Activated naive CD8-positive, alpha-beta T cell treated with anti-CD3 and anti-CD28 coated beads, Interleukin-2, amount 10 ng/mL, durations not matched to agents 7 days and 5 days (primary cell): ENCODE results near the gene BBX. TPM values are rescaled to one million over a fixed set of nuclear protein-coding genes. Genes with fewer than 3 reads are reported as not detected.
A peak's percentile ranks its signal among the peaks of the same experiment; 100 is the strongest.

Experiments
- ATAC-seq: fragments of 150-1000 bp; cut with Tn5 transposase; one replicate; pipeline ENCODE4 v1.10.0; 2021; ENCODE audit warnings: low read depth, moderate library complexity
- POLR2A ChIA-PET: fragments of 350-600 bp; sonication (Branson Sonifier 250); formaldehyde crosslinking; loops from one replicate; lab custom pipeline; 2021; ENCODE audit warnings: antibody characterized with exemption; lab: Charles Lee
- DNase-seq: peaks from one replicate; pipeline ENCODE4 v3.0.0; 2021
- H3K27ac Mint-ChIP-seq: one replicate; pipeline ENCODE4 v1.8.0; 2022; ENCODE audit warnings: mild to moderate bottlenecking, mixed read lengths
- H3K27me3 Mint-ChIP-seq: one replicate; pipeline ENCODE4 v1.8.0; 2022; ENCODE audit warnings: mild to moderate bottlenecking, moderate library complexity, mixed read lengths
- H3K36me3 Mint-ChIP-seq: one replicate; pipeline ENCODE4 v1.8.0; 2021; ENCODE audit warnings: mild to moderate bottlenecking, mixed read lengths
- H3K4me1 Mint-ChIP-seq: one replicate; pipeline ENCODE4 v1.8.0; 2021; ENCODE audit warnings: mixed read lengths
- H3K4me3 Mint-ChIP-seq: one replicate; pipeline ENCODE4 v1.8.0; 2022; ENCODE audit warnings: mild to moderate bottlenecking, moderate library complexity, mixed read lengths
- H3K9me3 Mint-ChIP-seq: one replicate; pipeline ENCODE4 v1.8.0; 2021; ENCODE audit warnings: mixed read lengths
- total RNA-seq, 2 experiments: library from RNA; stranded (reverse); gene quantifications; one replicate each; pipeline ENCODE4 v1.2.3, GENCODE V29; 2021

Gene BBX
- 10 to 100 TPM; 53.5 to 55.8 TPM for total RNA-seq

- POLR2A ChIA-PET: interaction anchor here (0.8 to 1.0 kb wide), 3 partner anchors 13 to 92 kb away, joined by 3 read pairs; no protein-coding TSS in a partner anchor
- ATAC-seq (peak; percentile 92), DNase-seq (peak; percentile 91)
- Mint-ChIP-seq H3K9me3 (no peaks in the 10 kb centered on the region), H3K27me3 (peaks cover under 1% of the 10 kb centered on the region), H3K36me3 (peaks cover 5% of the 10 kb centered on the region), H3K4me1 (peaks cover 21% of the 10 kb centered on the region), H3K4me3 (peak within 1 kb of the TSS; percentile 97), H3K27ac (peak within 1 kb of the TSS; percentile 96)
Observed at GRCh38 chr3:107522510-107523288, at the start of gene BBX. Gene BBX (plus strand): TSS chr3:107522962. CDS start chr3:107710461, 187,499 bp downstream.

DNA sequence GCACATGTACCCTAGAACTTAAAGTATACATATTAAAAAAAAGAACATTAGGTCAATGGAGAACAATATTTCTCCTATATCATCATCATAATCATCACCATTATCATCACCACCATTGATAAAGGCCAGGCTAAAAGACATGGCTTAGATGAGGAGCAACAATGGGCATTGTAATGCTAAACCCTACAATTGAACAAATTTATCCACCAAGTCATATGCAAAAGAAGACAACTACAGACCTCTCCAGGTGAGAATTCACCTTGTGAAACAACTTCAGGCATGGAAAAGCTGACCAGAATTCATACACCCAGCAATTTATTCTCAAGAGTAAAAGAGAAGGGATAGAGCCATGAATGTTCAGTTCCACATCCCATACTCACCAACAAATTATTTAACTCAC, 46.3 kb upstream of the BBX start:
- Mint-ChIP-seq H3K4me3 (no peak overlapping the region), H3K9me3 (peaks cover 7% of the 10 kb centered on the region), H3K27ac (no peak overlapping the region), H3K4me1 (no peaks in the 10 kb centered on the region), H3K27me3 (peaks cover 2% of the 10 kb centered on the region), H3K36me3 (peaks cover 2% of the 10 kb centered on the region)
- DNase-seq (no peak), ATAC-seq (no peak)
- POLR2A ChIA-PET: no interaction called here

DNA sequence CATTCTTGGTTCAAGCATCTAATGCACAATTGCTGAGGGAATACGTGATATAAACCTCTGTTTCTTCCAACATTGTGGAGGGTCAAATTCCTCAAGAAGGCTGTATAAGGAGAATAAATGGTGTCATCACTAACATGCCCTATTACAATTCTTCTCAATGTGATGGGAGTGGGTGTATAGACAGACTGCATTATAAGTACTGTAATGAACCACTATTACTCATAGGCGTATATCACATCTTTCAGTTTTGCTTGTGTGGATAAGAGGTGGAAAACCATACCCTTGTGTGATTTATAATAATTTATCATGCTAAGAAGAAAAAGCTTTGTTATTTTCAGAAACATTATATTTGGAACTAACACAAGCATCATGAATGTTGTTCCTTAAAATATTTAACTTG, 35.3 kb upstream of the BBX start:
- H3K4me1 Mint-ChIP-seq: no peaks in the 10 kb centered on the region
- POLR2A ChIA-PET: no interaction called here
- peaks cover 8% of the 10 kb centered on the region for H3K27me3 Mint-ChIP-seq
- H3K27ac Mint-ChIP-seq: no peak overlapping the region
- no peak for ATAC-seq
- H3K4me3 Mint-ChIP-seq: no peak overlapping the region
- no peaks in the 10 kb centered on the region for H3K9me3 Mint-ChIP-seq
- no peak for DNase-seq
- no peaks in the 10 kb centered on the region for H3K36me3 Mint-ChIP-seq

- no peak for DNase-seq
- Mint-ChIP-seq H3K4me3 (no peak overlapping the region), H3K36me3 (no peaks in the 10 kb centered on the region), H3K27ac (no peak overlapping the region), H3K27me3 (peaks cover 18% of the 10 kb centered on the region), H3K4me1 (no peaks in the 10 kb centered on the region), H3K9me3 (no peaks in the 10 kb centered on the region)
- ATAC-seq: no peak
- POLR2A ChIA-PET: no interaction called here
Observed at GRCh38 chr3:107488942-107489341, 33.8 kb upstream of the BBX start.

- Mint-ChIP-seq H3K9me3 (no peaks in the 10 kb centered on the region), H3K27ac (no peak overlapping the region), H3K4me3 (no peak overlapping the region), H3K27me3 (peaks cover 22% of the 10 kb centered on the region), H3K36me3 (no peaks in the 10 kb centered on the region), H3K4me1 (no peaks in the 10 kb centered on the region)
- DNase-seq (no peak), ATAC-seq (no peak)
- POLR2A ChIA-PET: no interaction called here
Observed at GRCh38 chr3:107493134-107493533, 29.6 kb upstream of the BBX start.

DNA sequence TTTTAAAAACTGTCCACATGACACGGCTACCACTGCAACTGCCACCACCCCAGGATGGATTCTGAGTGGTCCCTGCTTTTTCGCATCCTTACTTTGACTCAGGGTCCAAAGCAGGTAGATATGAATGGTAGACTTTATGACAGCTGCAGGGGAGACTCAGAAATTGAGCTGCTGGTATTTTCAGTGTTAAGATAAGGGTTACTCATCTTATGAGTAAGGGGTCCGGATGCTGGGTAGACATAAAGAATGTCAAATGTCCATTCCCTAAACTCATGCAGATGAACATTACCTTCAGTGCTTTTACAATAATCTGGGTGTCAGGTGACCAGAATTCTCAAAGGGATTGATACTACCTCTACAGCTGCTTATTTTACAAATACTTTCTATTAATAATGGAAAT, 25.9 kb upstream of the BBX start:
- ATAC-seq (no peak), DNase-seq (no peak)
- Mint-ChIP-seq H3K4me3 (no peak overlapping the region), H3K27me3 (peaks cover 16% of the 10 kb centered on the region), H3K27ac (no peak overlapping the region), H3K4me1 (peaks cover 2% of the 10 kb centered on the region), H3K36me3 (no peaks in the 10 kb centered on the region), H3K9me3 (no peaks in the 10 kb centered on the region)
- POLR2A ChIA-PET: no interaction called here

DNA sequence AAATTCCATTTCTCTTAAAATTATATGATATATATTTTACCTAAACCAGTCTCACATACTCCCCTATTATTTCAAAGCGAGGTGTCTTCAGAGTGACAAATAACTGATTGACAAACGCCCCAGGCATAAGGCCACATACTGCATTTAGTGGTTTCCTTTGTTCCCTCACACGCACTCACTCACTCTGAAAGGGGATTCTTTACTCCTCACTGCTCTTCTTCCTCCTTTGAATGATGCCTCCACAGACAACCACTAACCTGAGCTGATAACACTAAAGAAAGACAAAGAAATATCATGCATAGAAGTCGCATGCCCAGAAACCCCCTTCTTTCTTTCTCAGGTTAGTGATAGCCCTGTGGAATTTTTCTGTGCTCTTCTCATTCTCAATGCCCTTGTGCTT, 24.1 kb upstream of the BBX start:
- ATAC-seq: no peak
- Mint-ChIP-seq H3K27me3 (peaks cover 9% of the 10 kb centered on the region), H3K27ac (no peak overlapping the region), H3K4me3 (no peak overlapping the region), H3K9me3 (no peaks in the 10 kb centered on the region), H3K36me3 (no peaks in the 10 kb centered on the region), H3K4me1 (peaks cover 2% of the 10 kb centered on the region)
- DNase-seq: no peak
- POLR2A ChIA-PET: no interaction called here

- Mint-ChIP-seq H3K27ac (no peak overlapping the region), H3K27me3 (peaks cover 5% of the 10 kb centered on the region), H3K36me3 (no peaks in the 10 kb centered on the region), H3K9me3 (peaks cover 2% of the 10 kb centered on the region), H3K4me1 (no peaks in the 10 kb centered on the region), H3K4me3 (no peak overlapping the region)
- POLR2A ChIA-PET: no interaction called here
- DNase-seq (no peak), ATAC-seq (no peak)
Observed at GRCh38 chr3:107506458-107506857, 16.3 kb upstream of the BBX start.

GRCh38 chr3:107508331-107508730, 14.4 kb upstream of the BBX start:
- POLR2A ChIA-PET: no interaction called here
- Mint-ChIP-seq H3K9me3 (peaks cover 2% of the 10 kb centered on the region), H3K27ac (no peak overlapping the region), H3K36me3 (no peaks in the 10 kb centered on the region), H3K27me3 (peaks cover 3% of the 10 kb centered on the region), H3K4me1 (no peaks in the 10 kb centered on the region), H3K4me3 (no peak overlapping the region)
- ATAC-seq (no peak), DNase-seq (no peak)

DNA sequence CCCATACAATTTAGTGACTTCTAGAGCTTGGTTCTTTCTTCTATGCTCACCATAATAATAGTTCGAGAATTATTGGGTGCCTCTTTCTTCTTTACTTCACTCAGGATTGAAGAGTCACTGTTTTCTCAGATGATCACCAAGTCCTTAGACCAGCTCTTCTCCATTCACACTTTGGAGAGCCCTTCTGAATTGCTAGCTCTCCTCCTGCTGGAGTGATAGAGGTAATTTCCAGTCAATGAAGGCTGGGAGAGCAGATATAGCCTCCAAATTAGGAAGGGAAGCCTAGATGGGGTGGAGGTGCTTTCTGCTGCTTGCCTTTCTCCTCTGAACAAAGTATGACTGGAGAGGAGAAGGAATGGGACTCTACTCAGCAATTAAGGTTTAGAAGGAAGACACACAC, 10.7 kb upstream of the BBX start:
- Mint-ChIP-seq H3K27ac (no peak overlapping the region), H3K4me1 (no peaks in the 10 kb centered on the region), H3K27me3 (peaks cover 7% of the 10 kb centered on the region), H3K36me3 (no peaks in the 10 kb centered on the region), H3K4me3 (no peak overlapping the region), H3K9me3 (peaks cover 2% of the 10 kb centered on the region)
- DNase-seq (no peak), ATAC-seq (no peak)
- POLR2A ChIA-PET: no interaction called here

- H3K27ac Mint-ChIP-seq: no peak overlapping the region
- DNase-seq (no peak), ATAC-seq (no peak)
- POLR2A ChIA-PET: no interaction called here
- no peaks in the 10 kb centered on the region for H3K36me3 Mint-ChIP-seq
- H3K4me3 Mint-ChIP-seq: no peak overlapping the region
- H3K9me3 Mint-ChIP-seq: no peaks in the 10 kb centered on the region
- H3K4me1 Mint-ChIP-seq: no peaks in the 10 kb centered on the region
- H3K27me3 Mint-ChIP-seq: peaks cover 9% of the 10 kb centered on the region
Observed at GRCh38 chr3:107514453-107514852, 8.3 kb upstream of the BBX start.

DNA sequence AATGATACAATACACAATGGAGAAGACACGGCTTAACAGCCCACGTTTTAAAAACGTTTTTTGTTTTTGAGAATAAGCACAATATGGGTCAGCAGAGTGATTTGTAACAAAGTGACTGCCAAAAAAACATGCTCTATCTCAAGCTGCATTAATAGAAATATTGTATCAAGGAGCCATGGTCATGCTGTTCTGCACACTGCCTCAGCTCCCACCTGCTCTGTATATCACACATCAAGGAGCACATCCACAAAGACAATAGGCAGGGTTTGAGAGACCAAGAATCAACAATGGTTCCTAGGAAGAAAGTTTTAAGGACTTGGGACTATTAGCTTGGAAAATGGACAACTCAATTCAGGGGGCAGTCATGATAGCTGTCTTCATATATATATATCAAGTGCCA, 6.3 kb upstream of the BBX start:
- POLR2A ChIA-PET: no interaction called here
- Mint-ChIP-seq H3K9me3 (no peaks in the 10 kb centered on the region), H3K4me3 (no peak overlapping the region), H3K27ac (no peak overlapping the region), H3K4me1 (no peaks in the 10 kb centered on the region), H3K36me3 (no peaks in the 10 kb centered on the region), H3K27me3 (peaks cover 9% of the 10 kb centered on the region)
- DNase-seq (no peak), ATAC-seq (no peak)

- POLR2A ChIA-PET: no interaction called here
- Mint-ChIP-seq H3K36me3 (no peaks in the 10 kb centered on the region), H3K27ac (no peak overlapping the region), H3K4me3 (no peak overlapping the region), H3K27me3 (peaks cover 4% of the 10 kb centered on the region), H3K4me1 (peaks cover 7% of the 10 kb centered on the region), H3K9me3 (no peaks in the 10 kb centered on the region)
- DNase-seq (no peak), ATAC-seq (no peak)
Observed at GRCh38 chr3:107520535-107520934, 2.2 kb upstream of the BBX start.

DNA sequence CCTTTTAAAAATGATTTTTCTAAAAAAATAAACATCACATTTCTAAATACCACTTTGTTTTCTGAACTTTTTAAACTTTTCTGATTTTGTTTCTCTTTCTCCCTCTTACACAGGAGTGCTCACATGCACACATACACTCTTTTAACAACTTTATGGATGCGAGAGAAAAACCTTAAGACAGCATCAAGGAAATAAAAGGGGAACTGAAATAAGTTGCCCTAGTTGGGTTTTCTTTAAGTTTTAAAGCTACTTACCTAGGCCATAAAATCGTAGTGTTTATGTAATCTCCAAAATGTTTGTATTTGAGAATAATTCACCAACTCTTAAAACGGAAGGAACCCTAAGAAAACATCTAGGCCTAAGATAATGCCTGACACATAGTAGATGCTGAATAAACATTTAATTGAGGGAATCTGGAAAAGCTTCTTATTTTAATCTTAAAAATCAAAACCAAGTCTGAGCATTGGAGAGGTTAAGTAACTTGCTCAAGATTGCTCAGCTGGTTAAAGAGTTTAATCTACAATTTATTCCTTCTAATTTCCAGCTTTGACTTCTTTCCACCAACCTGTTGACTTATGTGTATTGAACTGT, 1.2 kb upstream of the BBX start:
- Mint-ChIP-seq H3K9me3 (no peaks in the 10 kb centered on the region), H3K27ac (no peak overlapping the region)

More for the DNA sequence above, 1.2 kb upstream of the BBX start:
- POLR2A ChIA-PET: no interaction called here
- Mint-ChIP-seq H3K36me3 (no peaks in the 10 kb centered on the region), H3K4me3 (no peak overlapping the region), H3K27me3 (peaks cover 4% of the 10 kb centered on the region), H3K4me1 (peaks cover 13% of the 10 kb centered on the region)
- no peak for ATAC-seq
- DNase-seq: no peak
